ENCODE measurements around the gene MLIP.

DNA sequence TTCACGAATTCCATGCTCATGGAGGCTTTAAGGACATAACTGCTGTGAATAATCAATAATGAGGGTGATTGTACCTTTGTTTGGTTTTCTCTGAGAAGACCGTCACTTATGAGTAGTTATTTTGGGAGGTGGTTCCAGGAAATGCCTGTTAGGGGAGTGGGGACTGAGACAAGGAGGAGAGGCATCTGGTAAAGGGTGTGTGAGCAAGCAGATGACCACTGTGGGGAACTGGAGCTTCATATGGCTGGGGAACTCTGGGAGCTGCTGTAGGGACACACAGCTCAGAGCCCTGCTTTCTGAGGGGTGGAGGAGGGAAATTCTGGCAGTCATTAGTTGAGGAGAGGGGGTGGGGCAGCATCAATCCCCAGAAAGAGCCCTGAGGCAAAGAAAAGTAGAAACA, 125.7 kb downstream of the MLIP start:
- TF ChIP-seq, protein P1, sequence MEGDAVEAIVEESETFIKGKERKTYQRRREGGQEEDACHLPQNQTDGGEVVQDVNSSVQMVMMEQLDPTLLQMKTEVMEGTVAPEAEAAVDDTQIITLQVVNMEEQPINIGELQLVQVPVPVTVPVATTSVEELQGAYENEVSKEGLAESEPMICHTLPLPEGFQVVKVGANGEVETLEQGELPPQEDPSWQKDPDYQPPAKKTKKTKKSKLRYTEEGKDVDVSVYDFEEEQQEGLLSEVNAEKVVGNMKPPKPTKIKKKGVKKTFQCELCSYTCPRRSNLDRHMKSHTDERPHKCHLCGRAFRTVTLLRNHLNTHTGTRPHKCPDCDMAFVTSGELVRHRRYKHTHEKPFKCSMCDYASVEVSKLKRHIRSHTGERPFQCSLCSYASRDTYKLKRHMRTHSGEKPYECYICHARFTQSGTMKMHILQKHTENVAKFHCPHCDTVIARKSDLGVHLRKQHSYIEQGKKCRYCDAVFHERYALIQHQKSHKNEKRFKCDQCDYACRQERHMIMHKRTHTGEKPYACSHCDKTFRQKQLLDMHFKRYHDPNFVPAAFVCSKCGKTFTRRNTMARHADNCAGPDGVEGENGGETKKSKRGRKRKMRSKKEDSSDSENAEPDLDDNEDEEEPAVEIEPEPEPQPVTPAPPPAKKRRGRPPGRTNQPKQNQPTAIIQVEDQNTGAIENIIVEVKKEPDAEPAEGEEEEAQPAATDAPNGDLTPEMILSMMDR (IDR thresholded peaks at IDR 0.05): no peak
- no peak for TF ChIP-seq POLR2A (IDR thresholded peaks at IDR 0.05)
